ENCODE measurements around the gene IQSEC2.

DNA sequence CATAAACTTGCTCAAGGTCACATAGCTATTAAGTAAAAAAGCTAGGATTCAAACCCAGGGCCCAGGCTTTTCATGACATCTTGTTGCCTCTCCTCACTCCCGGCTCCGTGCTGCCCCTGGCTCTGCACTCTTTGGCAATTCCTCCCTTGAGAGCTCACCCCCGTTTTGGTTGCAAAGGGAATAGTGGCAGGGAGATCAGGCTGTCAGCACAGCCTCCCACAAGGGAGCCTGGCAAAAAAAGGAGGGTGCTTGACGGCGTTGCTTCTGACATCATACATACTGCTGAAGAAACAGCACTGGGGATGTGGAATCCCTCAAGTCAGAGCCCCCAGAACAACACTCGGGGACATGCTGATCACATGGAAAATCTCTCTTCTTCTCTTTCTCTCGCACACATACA is 20.5 kb downstream of the IQSEC2 start:
- TF ChIP-seq, protein P1, sequence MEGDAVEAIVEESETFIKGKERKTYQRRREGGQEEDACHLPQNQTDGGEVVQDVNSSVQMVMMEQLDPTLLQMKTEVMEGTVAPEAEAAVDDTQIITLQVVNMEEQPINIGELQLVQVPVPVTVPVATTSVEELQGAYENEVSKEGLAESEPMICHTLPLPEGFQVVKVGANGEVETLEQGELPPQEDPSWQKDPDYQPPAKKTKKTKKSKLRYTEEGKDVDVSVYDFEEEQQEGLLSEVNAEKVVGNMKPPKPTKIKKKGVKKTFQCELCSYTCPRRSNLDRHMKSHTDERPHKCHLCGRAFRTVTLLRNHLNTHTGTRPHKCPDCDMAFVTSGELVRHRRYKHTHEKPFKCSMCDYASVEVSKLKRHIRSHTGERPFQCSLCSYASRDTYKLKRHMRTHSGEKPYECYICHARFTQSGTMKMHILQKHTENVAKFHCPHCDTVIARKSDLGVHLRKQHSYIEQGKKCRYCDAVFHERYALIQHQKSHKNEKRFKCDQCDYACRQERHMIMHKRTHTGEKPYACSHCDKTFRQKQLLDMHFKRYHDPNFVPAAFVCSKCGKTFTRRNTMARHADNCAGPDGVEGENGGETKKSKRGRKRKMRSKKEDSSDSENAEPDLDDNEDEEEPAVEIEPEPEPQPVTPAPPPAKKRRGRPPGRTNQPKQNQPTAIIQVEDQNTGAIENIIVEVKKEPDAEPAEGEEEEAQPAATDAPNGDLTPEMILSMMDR (IDR thresholded peaks at IDR 0.05): no peak
- no peak for TF ChIP-seq POLR2A (IDR thresholded peaks at IDR 0.05)
